PC-9 (cell line): ENCODE data around the gene PLA2G2C. TPM values are rescaled to one million over a fixed set of nuclear protein-coding genes. Genes with fewer than 3 reads are reported as not detected.

Experiments
- BruUV-seq: library from RNA; stranded (reverse); fragments of 400-500 nt; replicated peaks from 2 replicates; lab custom pipeline; 2021; lab: Mats Ljungman, UMichigan
- CTCF ChIA-PET: fragments of 300-600 bp; sonication (Branson Sonifier 250); formaldehyde crosslinking; loops from one replicate; lab custom pipeline; 2022; ENCODE audit warnings: antibody characterized with exemption; lab: Charles Lee
- POLR2A ChIA-PET: fragments of 300-600 bp; sonication (Branson Sonifier 250); formaldehyde crosslinking; loops from one replicate; lab custom pipeline; 2022; ENCODE audit warnings: antibody characterized with exemption; ENCODE audit not compliant: unreplicated experiment; lab: Charles Lee
- DNase-seq, 2 experiments: peaks; one replicate each; pipeline versions ENCODE4 v3.0.0 to v3.0.0-alpha.2; 2015 to 2022; ENCODE audit warnings: mixed read lengths in 1 of 2
- H2AFZ ChIP-seq: fragments of 200-600 bp; sonication (generic); 2 replicates; pipeline ENCODE4 v1.8.1; 2017; ENCODE audit warnings: antibody characterized with exemption
- H3F3A ChIP-seq: fragments of 200-600 bp; sonication (generic); 2 replicates; pipeline ENCODE4 v1.8.1; 2017; ENCODE audit warnings: antibody characterized with exemption, mild to moderate bottlenecking, low read depth; ENCODE audit not compliant: insufficient read depth
- H3K27ac ChIP-seq: fragments of 200-600 bp; sonication (generic); 2 replicates; pipeline ENCODE4 v1.6.1; 2016; ENCODE audit warnings: mixed run types
- H3K27me3 ChIP-seq: fragments of 200-600 bp; sonication (generic); 2 replicates; pipeline ENCODE4 v1.6.1; 2016; ENCODE audit warnings: low read depth, mixed run types; ENCODE audit not compliant: insufficient read depth
- H3K36me3 ChIP-seq: fragments of 200-600 bp; sonication (generic); 2 replicates; pipeline ENCODE4 v1.6.1; 2016; ENCODE audit warnings: low read depth, mixed run types
- H3K4me1 ChIP-seq: fragments of 200-600 bp; sonication (generic); replicated peaks from 2 replicates; pipeline ENCODE4 v1.6.1; 2016; ENCODE audit warnings: mixed run types; ENCODE audit not compliant: insufficient read depth
- H3K4me2 ChIP-seq: fragments of 200-600 bp; sonication (generic); 2 replicates; pipeline ENCODE4 v1.6.1; 2017; ENCODE audit warnings: mixed run types
- H3K4me3 ChIP-seq: fragments of 200-600 bp; sonication (generic); 2 replicates; pipeline ENCODE4 v1.6.1; 2016; ENCODE audit warnings: mixed run types
- H3K79me2 ChIP-seq: fragments of 200-600 bp; sonication (generic); 2 replicates; pipeline ENCODE4 v1.6.1; 2017; ENCODE audit warnings: low read depth, mixed run types
- H3K9me2 ChIP-seq: fragments of 200-600 bp; sonication (generic); 2 replicates; pipeline ENCODE4 v1.8.1; 2017; ENCODE audit warnings: mild to moderate bottlenecking; ENCODE audit not compliant: insufficient read depth
- H3K9me3 ChIP-seq: fragments of 200-600 bp; sonication (generic); 2 replicates; pipeline ENCODE4 v1.8.1; 2016; ENCODE audit warnings: low read depth; ENCODE audit not compliant: insufficient read depth
- H4K20me1 ChIP-seq: fragments of 200-600 bp; sonication (generic); 2 replicates; pipeline ENCODE4 v1.8.1; 2017; ENCODE audit not compliant: insufficient read depth
- EZH2 ChIP-seq: fragments of 200-600 bp; sonication (generic); IDR thresholded peaks from 2 replicates; pipeline ENCODE4 v1.8.0; 2017; ENCODE audit warnings: antibody characterized with exemption, low read depth
- intact Hi-C: fragments of 100-400 bp; cut with micrococcal nuclease; formaldehyde crosslinking; loops from one replicate; pipeline ENCODE4 v1.10.0; 2022; ENCODE audit not compliant: unreplicated experiment
- total RNA-seq: library from RNA; stranded (reverse); gene quantifications from 2 replicates; pipeline ENCODE4 v1.2.3, GENCODE V29; 2021
- TF ChIP-seq, protein P1 (sequence below): fragments of 200-600 bp; sonication (generic); conservative IDR thresholded peaks from 2 replicates; pipeline ENCODE4 v1.6.1; 2017; ENCODE audit warnings: mixed run types, antibody characterized with exemption, mild to moderate bottlenecking, moderate library complexity

Gene PLA2G2C
- total RNA-seq, 1 experiment from 2014 or later = 0.55 TPM

DNA sequence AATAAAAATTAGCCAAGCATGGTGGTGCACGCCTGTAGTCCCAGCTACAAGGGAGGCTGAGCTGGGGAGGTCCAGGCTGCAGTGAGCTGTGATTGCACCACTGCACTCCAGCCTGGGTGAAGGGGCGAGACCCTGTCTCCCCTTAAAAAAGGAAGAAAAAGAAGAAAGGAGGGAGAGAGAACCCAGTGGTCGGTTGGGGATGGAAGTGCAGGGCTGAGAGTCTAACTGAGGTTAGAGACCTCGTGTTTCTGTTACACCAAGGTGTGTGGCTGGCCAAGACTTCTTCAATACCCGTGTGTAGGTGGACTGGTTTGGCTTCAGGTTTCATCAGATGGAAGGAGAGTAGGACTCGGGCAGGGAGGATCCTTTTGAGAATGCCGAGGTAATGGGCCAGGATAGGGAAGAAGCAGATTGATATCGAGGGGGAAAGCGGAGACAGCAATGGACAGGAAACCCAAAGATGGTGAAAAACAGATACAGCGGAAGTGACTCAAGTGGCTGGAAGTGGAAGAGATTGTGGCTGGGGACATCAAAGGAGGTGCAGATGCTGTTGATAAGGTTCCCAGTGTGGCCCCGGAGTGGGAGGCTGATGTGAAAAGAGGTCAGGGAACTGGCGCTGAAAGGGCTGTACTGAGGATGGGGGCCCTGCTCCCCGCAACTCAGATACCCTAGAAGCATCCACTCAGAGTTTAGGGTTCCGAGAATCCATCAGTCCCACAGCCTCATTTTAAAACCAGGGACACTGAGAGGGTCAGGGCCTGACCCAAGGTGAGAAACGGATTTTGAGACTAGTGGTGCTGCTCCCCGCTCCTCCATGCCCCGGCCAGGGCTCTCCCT, 1.1 kb downstream of the PLA2G2C start:
- H3K36me3 ChIP-seq = no peaks in the 10 kb centered on the region; the same call in 1 of the 2 replicates
- DNase-seq = no peak
- peaks cover 20% of the 10 kb centered on the region; the same call in 1 of the 2 replicates for H3F3A ChIP-seq
- ChIA-PET POLR2A (no interaction called here), CTCF (no interaction called here)
- peaks cover 28% of the 10 kb centered on the region for H3K79me2 ChIP-seq
- H3K27ac ChIP-seq = peak overlapping the region; percentile 65
- H4K20me1 ChIP-seq = no peaks in the 10 kb centered on the region
- H3K9me2 ChIP-seq = no peaks in the 10 kb centered on the region
- TF ChIP-seq, protein P1, sequence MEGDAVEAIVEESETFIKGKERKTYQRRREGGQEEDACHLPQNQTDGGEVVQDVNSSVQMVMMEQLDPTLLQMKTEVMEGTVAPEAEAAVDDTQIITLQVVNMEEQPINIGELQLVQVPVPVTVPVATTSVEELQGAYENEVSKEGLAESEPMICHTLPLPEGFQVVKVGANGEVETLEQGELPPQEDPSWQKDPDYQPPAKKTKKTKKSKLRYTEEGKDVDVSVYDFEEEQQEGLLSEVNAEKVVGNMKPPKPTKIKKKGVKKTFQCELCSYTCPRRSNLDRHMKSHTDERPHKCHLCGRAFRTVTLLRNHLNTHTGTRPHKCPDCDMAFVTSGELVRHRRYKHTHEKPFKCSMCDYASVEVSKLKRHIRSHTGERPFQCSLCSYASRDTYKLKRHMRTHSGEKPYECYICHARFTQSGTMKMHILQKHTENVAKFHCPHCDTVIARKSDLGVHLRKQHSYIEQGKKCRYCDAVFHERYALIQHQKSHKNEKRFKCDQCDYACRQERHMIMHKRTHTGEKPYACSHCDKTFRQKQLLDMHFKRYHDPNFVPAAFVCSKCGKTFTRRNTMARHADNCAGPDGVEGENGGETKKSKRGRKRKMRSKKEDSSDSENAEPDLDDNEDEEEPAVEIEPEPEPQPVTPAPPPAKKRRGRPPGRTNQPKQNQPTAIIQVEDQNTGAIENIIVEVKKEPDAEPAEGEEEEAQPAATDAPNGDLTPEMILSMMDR = no peak
- no peak for TF ChIP-seq EZH2
- no peaks in the 10 kb centered on the region for H3K9me3 ChIP-seq
- H3K27me3 ChIP-seq = no peaks in the 10 kb centered on the region
- H3K4me1 ChIP-seq = peaks cover 63% of the 10 kb centered on the region
- intact Hi-C loops = no loop called here
- H3K4me2 ChIP-seq = peak overlapping the region; percentile 66
- BruUV-seq = TSS peak; percentile 49
- peak overlapping the region; percentile 74; the same call in 1 of the 2 replicates for H3K4me3 ChIP-seq
- no peak overlapping the region; the same call in 1 of the 2 replicates for H2AFZ ChIP-seq

DNA sequence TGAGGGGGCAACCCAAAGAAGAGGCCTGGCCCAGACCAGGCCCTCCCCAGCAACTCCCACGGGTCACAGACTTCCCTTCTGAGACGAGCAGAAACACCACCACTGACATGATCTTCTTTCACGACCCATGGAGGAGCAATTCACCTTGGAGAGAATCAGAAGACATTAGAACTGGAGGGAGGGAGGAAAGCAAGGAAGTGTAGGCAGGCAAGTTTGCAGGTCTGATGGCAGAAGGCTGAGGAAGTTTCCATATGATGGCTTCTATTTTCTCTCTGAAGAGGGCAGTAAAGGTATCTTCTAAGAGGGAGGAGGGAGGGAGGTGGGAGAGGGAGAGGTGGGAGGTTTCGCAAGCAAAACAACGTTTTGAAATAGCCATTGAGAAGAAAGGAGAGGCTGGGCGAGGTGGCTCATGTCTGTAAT, 1.8 kb downstream of the PLA2G2C start:
- peak in 1 of 2 experiments; percentile 68 for DNase-seq
- CTCF ChIA-PET = no interaction called here

GRCh38 chr1:20183616-20184271, 2.6 kb downstream of the PLA2G2C start:
- intact Hi-C loops = no loop called here
- peaks cover 26% of the 10 kb centered on the region; the same call in 1 of the 2 replicates for H3F3A ChIP-seq
- H4K20me1 ChIP-seq = no peaks in the 10 kb centered on the region
- peaks cover 70% of the 10 kb centered on the region for H3K4me1 ChIP-seq
- H3K27ac ChIP-seq = no peak overlapping the region
- DNase-seq = no peak
- H3K36me3 ChIP-seq = no peaks in the 10 kb centered on the region; the same call in 1 of the 2 replicates
- H3K4me2 ChIP-seq = no peak overlapping the region
- TF ChIP-seq EZH2 = no peak
- TF ChIP-seq, protein P1 = no peak
- no peak overlapping the region for H2AFZ ChIP-seq
- CTCF ChIA-PET = no interaction called here
- no TSS peak for BruUV-seq
- H3K79me2 ChIP-seq = peaks cover 23% of the 10 kb centered on the region
- no peaks in the 10 kb centered on the region for H3K9me2 ChIP-seq
- POLR2A ChIA-PET = interaction anchor here (0.6 kb wide), 1 partner anchor 430 kb away, joined by 6 read pairs; no protein-coding TSS in a partner anchor
- H3K4me3 ChIP-seq = no peak overlapping the region
- no peaks in the 10 kb centered on the region for H3K27me3 ChIP-seq
- no peaks in the 10 kb centered on the region for H3K9me3 ChIP-seq

More for the DNA sequence above, 1.8 kb downstream of the PLA2G2C start:
- TF ChIP-seq EZH2 = no peak
- TF ChIP-seq, protein P1 = no peak; the same call in 1 of the 2 replicates
- Histone ChIP-seq H3F3A (peaks cover 26% of the 10 kb centered on the region; the same call in 1 of the 2 replicates), H3K4me2 (no peak overlapping the region), H3K4me3 (no peak overlapping the region), H3K9me3 (no peaks in the 10 kb centered on the region), H3K27me3 (no peaks in the 10 kb centered on the region), H3K4me1 (peaks cover 71% of the 10 kb centered on the region), H3K79me2 (peaks cover 28% of the 10 kb centered on the region), H3K9me2 (no peaks in the 10 kb centered on the region), H3K27ac (no peak overlapping the region), H4K20me1 (no peaks in the 10 kb centered on the region), H2AFZ (no peak overlapping the region), H3K36me3 (no peaks in the 10 kb centered on the region; the same call in 1 of the 2 replicates)
- BruUV-seq = no TSS peak
- POLR2A ChIA-PET = no interaction called here
- intact Hi-C loops = no loop called here
